Karpas-422 (cell line): ENCODE data around the gene EPG5. TPM values are rescaled to one million over a fixed set of nuclear protein-coding genes. Genes with fewer than 3 reads are reported as not detected.
A peak's percentile ranks its signal among the peaks of the same experiment; 100 is the strongest.

ENCODE experiments used
- DNase-seq: peaks from one replicate; pipeline ENCODE4 v3.0.0-alpha.2; 2015
- H2AFZ ChIP-seq: fragments of 200-600 bp; sonication (generic); 2 replicates; pipeline ENCODE4 v1.6.1; 2014; ENCODE audit warnings: antibody characterized with exemption, low read length, mixed read lengths
- H3K27ac ChIP-seq: fragments of 200-600 bp; sonication (generic); 2 replicates; pipeline ENCODE4 v1.5.1; 2014; ENCODE audit warnings: mild to moderate bottlenecking, low read length, moderate library complexity
- H3K27me3 ChIP-seq: fragments of 200-600 bp; sonication (generic); 2 replicates; pipeline ENCODE4 v1.6.1; 2014; ENCODE audit warnings: low read length, mixed read lengths
- H3K36me3 ChIP-seq: fragments of 200-600 bp; sonication (generic); 2 replicates; pipeline ENCODE4 v1.6.1; 2014; ENCODE audit warnings: low read length, mixed read lengths; ENCODE audit not compliant: insufficient read depth
- H3K4me1 ChIP-seq: fragments of 200-600 bp; sonication (generic); 2 replicates; pipeline ENCODE4 v1.6.1; 2014; ENCODE audit warnings: mild to moderate bottlenecking, low read length, mixed read lengths
- H3K4me2 ChIP-seq: fragments of 200-600 bp; sonication (generic); 2 replicates; pipeline ENCODE4 v1.6.1; 2014; ENCODE audit warnings: low read length, low read depth, mild to moderate bottlenecking; ENCODE audit not compliant: poor library complexity, severe bottlenecking
- H3K4me3 ChIP-seq: fragments of 200-600 bp; sonication (generic); 2 replicates; pipeline ENCODE4 v1.5.1; 2014; ENCODE audit warnings: mild to moderate bottlenecking, antibody characterized with exemption, low read length, mixed read lengths
- H3K79me2 ChIP-seq: fragments of 200-600 bp; sonication (generic); 2 replicates; pipeline ENCODE4 v1.6.1; 2014; ENCODE audit warnings: mild to moderate bottlenecking, low read length, mixed read lengths
- H3K9ac ChIP-seq: fragments of 200-600 bp; sonication (generic); 2 replicates; pipeline ENCODE4 v1.6.0; 2014; ENCODE audit warnings: low read length
- H3K9me2 ChIP-seq: fragments of 200-600 bp; sonication (generic), shearing (Covaris generic); replicated peaks from 2 replicates; pipeline ENCODE4 v1.6.0; 2014; ENCODE audit warnings: mild to moderate bottlenecking, low read length, moderate library complexity; ENCODE audit not compliant: insufficient read depth
- H3K9me3 ChIP-seq: fragments of 300-700, 200-600 bp; sonication (generic); 2 replicates; pipeline ENCODE4 v1.6.1; 2014; ENCODE audit warnings: low read length, mixed read lengths
- H4K20me1 ChIP-seq: fragments of 200-600 bp; sonication (generic); 2 replicates; pipeline ENCODE4 v1.6.1; 2014; ENCODE audit warnings: mild to moderate bottlenecking, antibody characterized with exemption, low read length, low read depth; ENCODE audit not compliant: insufficient read depth
- total RNA-seq: library from RNA; depleted of rRNA; stranded (reverse); fragments of >200 nt; shearing (Covaris generic); gene quantifications from 2 replicates; pipeline ENCODE4 v1.2.3, GENCODE V29; 2014; ENCODE audit warnings: low replicate concordance

The EPG5 gene
- total RNA-seq, 1 experiment from 2014 or later = 33.2 TPM

GRCh38 chr18:45847119-45847518 is 120.0 kb downstream of the EPG5 start:
- no peaks in the 10 kb centered on the region for H4K20me1 ChIP-seq
- no peak overlapping the region for H3K4me3 ChIP-seq

GRCh38 chr18:45845410-45845809 is 121.7 kb downstream of the EPG5 start:
- H3K79me2 ChIP-seq = no peaks in the 10 kb centered on the region
- DNase-seq = no peak
- H3K9me3 ChIP-seq = no peaks in the 10 kb centered on the region
- H3K4me2 ChIP-seq = no peak overlapping the region
- no peaks in the 10 kb centered on the region for H3K9me2 ChIP-seq
- no peak overlapping the region for H3K27ac ChIP-seq
- H3K27me3 ChIP-seq = no peaks in the 10 kb centered on the region
- no peaks in the 10 kb centered on the region for H4K20me1 ChIP-seq
- H3K36me3 ChIP-seq = peaks cover 4% of the 10 kb centered on the region; the same call in 1 of the 2 replicates
- H2AFZ ChIP-seq = no peak overlapping the region
- no peak overlapping the region for H3K4me3 ChIP-seq
- peaks cover 18% of the 10 kb centered on the region for H3K4me1 ChIP-seq
- H3K9ac ChIP-seq = no peak overlapping the region

More at GRCh38 chr18:45847119-45847518, 120.0 kb downstream of the EPG5 start:
- Histone ChIP-seq H3K9ac (no peak overlapping the region), H3K9me3 (no peaks in the 10 kb centered on the region), H3K4me2 (no peak overlapping the region), H3K79me2 (no peaks in the 10 kb centered on the region), H3K9me2 (no peaks in the 10 kb centered on the region), H2AFZ (no peak overlapping the region), H3K27ac (no peak overlapping the region), H3K36me3 (peaks cover 7% of the 10 kb centered on the region; the same call in 1 of the 2 replicates), H3K27me3 (no peaks in the 10 kb centered on the region), H3K4me1 (peaks cover 26% of the 10 kb centered on the region)
- no peak for DNase-seq

GRCh38 chr18:45844938-45845337 is 122.2 kb downstream of the EPG5 start:
- no peak for DNase-seq
- Histone ChIP-seq H3K27ac (no peak overlapping the region), H3K4me2 (no peak overlapping the region), H3K4me3 (no peak overlapping the region), H3K9me3 (no peaks in the 10 kb centered on the region), H3K9me2 (no peaks in the 10 kb centered on the region), H3K36me3 (peaks cover 4% of the 10 kb centered on the region; the same call in 1 of the 2 replicates), H3K27me3 (no peaks in the 10 kb centered on the region), H3K79me2 (no peaks in the 10 kb centered on the region), H3K4me1 (peaks cover 14% of the 10 kb centered on the region), H3K9ac (no peak overlapping the region), H2AFZ (no peak overlapping the region), H4K20me1 (no peaks in the 10 kb centered on the region)

- Histone ChIP-seq H3K27ac (no peak overlapping the region), H3K9me3 (no peaks in the 10 kb centered on the region), H3K4me2 (no peak overlapping the region), H4K20me1 (no peaks in the 10 kb centered on the region), H3K79me2 (no peaks in the 10 kb centered on the region), H3K36me3 (no peaks in the 10 kb centered on the region), H3K9ac (no peak overlapping the region), H2AFZ (no peak overlapping the region), H3K4me3 (no peak overlapping the region), H3K9me2 (no peaks in the 10 kb centered on the region), H3K27me3 (no peaks in the 10 kb centered on the region), H3K4me1 (peaks cover 1% of the 10 kb centered on the region)
- DNase-seq = no peak
Measured at GRCh38 chr18:45843019-45843418, 124.1 kb downstream of the EPG5 start.

DNA sequence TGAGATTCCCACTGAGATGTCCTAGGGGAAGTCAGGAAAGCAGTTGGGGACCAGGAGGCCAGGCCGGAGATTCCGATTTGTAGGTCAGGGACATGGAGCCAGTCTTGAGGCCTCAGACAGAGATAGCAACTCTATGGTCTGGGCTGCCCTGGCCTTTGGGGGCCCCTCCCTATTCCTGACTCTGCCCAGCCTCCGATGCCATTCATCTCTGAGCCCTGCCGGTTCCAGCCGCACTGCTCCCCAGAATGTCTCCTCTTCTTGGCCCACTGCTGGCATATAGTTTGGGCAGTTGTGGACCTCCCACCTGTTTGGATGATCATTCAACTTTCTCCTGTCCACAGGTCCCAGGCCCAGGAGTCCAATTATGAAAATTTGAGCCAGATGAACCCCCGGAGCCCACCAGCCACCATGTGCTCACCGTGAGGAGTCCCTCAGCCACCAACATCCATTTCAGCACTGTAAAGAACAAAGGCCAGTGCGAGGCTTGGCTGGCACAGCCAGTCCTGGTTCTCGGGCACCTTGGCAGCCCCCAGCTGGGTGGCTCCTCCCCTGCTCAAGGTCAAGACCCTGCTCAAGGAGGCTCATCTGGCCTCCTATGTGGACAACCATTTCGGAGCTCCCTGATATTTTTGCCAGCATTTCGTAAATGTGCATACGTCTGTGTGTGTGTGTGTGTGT is 125.2 kb downstream of the EPG5 start:
- DNase-seq = no peak

GRCh38 chr18:45841060-45841764 is 125.9 kb downstream of the EPG5 start:
- no peak for DNase-seq

More for the DNA sequence above, 125.2 kb downstream of the EPG5 start:
- H3K9me2 ChIP-seq = no peaks in the 10 kb centered on the region
- no peaks in the 10 kb centered on the region for H3K27me3 ChIP-seq
- no peak overlapping the region for H2AFZ ChIP-seq
- no peaks in the 10 kb centered on the region for H3K4me1 ChIP-seq
- no peak overlapping the region for H3K9ac ChIP-seq
- no peak overlapping the region for H3K4me2 ChIP-seq
- H4K20me1 ChIP-seq = no peaks in the 10 kb centered on the region
- no peak overlapping the region for H3K27ac ChIP-seq
- H3K4me3 ChIP-seq = no peak overlapping the region
- H3K36me3 ChIP-seq = no peaks in the 10 kb centered on the region
- no peaks in the 10 kb centered on the region for H3K79me2 ChIP-seq
- H3K9me3 ChIP-seq = no peaks in the 10 kb centered on the region

GRCh38 chr18:45839414-45840395 is 127.4 kb downstream of the EPG5 start:
- Histone ChIP-seq H3K4me2 (no peak overlapping the region), H2AFZ (no peak overlapping the region), H3K27ac (no peak overlapping the region), H3K36me3 (no peaks in the 10 kb centered on the region), H3K9ac (no peak overlapping the region), H3K79me2 (no peaks in the 10 kb centered on the region), H3K9me3 (no peaks in the 10 kb centered on the region), H3K9me2 (no peaks in the 10 kb centered on the region), H4K20me1 (no peaks in the 10 kb centered on the region), H3K4me3 (no peak overlapping the region), H3K4me1 (no peaks in the 10 kb centered on the region), H3K27me3 (no peaks in the 10 kb centered on the region)
- DNase-seq = peak; percentile 82

More at GRCh38 chr18:45841060-45841764, 125.9 kb downstream of the EPG5 start:
- Histone ChIP-seq H3K9me3 (no peaks in the 10 kb centered on the region), H3K27me3 (no peaks in the 10 kb centered on the region), H3K4me1 (no peaks in the 10 kb centered on the region), H3K4me3 (no peak overlapping the region), H2AFZ (no peak overlapping the region), H4K20me1 (no peaks in the 10 kb centered on the region), H3K27ac (no peak overlapping the region), H3K9ac (no peak overlapping the region), H3K4me2 (no peak overlapping the region), H3K36me3 (no peaks in the 10 kb centered on the region), H3K9me2 (no peaks in the 10 kb centered on the region), H3K79me2 (no peaks in the 10 kb centered on the region)
